GM19035 (cell line): ENCODE results near the gene HMGB2.
A peak's percentile ranks its signal among the peaks of the same experiment; 100 is the strongest.

Experiments used
- ATAC-seq: cut with Tn5 transposase; IDR thresholded peaks from one replicate; pipeline ENCODE4 v1.9.1; 2021; ENCODE audit not compliant: unreplicated experiment

HMGB2 gene

DNA sequence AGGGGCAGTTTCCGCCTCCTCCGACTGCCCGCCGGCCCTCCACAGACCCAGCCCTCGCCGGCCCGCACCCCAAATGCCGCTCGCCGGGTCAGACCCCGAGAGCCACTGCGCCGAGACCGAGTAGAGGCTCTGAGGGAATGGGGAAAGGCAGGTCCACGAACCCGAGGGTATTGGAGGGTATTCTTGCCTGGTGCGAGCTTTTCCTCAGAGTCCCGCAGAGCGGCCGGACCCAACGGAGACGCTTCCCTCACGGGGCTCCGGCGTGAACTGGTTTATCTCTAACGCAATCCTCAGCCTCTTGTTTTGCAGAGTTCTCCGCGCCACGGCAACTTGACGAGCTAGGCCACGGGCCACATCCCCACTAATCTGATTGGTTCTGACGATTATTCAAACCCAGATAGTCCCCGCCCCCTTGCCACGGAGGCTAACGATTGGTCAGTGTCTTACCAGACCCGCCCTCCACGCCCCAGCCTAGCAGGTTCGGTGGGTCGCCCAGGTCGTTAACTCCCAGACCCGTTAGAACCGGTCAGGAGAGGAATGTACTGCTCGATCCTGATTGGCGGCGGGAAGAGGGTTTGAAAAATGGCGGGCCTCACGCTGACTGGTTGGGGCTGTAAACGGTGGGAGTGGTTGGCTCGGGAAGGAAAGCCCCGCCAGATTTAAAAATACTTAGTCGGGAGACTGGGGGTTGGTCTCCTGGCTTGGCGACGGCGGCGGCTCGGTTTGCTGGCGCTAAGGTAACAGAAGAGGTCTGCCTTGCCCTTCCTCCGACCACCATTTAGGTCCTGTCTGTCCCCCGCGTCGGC, at the start of gene HMGB2:
TSS of gene HMGB2 (minus strand) at position 274 of the 806 bp plus-strand sequence. CDS start 709 bp downstream, outside the sequence.
- peak; percentile 91 for ATAC-seq

DNA sequence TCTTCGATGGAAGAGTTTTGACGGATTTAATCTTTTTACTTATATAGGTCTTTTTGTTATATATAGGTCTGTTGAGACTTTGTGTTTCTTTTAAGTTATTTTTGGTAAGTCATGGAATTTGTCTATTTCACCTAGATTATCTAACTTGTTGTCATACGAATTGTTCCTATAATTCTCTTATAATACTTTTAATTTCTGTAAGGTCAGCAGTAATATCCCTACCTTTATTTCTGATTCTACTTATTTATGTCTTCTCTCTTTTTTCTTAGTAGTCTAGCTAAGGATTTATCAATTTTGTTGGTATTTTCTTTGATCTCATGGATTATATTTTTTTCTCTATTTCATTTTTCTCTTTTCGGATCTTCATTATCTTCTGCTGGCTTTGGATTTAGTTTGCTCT, 48.2 kb upstream of the HMGB2 start:
- ATAC-seq = no peak

DNA sequence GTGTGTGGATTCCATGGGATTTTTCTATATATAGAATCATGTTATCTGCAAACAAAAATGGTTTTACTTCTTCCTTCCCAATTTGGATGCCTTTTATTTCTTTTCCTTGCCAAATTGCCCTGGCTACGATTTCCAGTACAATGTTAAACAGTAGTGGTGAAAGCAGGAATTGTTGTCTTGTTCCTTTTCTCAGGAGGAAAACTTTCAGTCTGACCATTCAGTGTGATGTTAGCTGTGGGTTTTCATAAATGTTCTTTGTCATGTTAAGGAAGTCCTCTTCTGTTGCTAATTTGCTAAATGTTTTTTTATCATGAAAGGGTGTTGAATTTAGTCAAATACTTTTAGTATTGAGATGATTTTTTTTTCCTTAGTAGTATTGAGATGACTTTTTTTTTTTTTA, 47.5 kb upstream of the HMGB2 start:
- no peak for ATAC-seq

DNA sequence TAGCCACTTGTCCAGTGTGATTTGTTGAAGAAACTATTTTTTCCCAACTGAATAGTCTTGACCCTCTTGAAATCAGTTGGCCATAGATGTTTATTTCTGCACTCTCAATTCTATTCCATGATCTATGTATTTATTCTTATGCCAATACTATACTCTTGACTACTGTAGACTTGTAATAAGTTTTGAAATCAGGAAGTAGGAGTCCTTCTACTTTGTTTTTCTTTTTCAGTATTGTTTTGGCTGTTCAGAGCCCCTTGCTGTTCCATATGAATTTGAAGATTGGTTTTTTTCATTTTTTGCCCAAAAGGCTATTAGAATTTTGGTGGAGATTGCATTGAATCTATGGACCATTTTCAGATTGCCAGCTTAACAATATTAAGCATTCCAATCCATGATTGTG, 46.8 kb upstream of the HMGB2 start:
- no peak for ATAC-seq

DNA sequence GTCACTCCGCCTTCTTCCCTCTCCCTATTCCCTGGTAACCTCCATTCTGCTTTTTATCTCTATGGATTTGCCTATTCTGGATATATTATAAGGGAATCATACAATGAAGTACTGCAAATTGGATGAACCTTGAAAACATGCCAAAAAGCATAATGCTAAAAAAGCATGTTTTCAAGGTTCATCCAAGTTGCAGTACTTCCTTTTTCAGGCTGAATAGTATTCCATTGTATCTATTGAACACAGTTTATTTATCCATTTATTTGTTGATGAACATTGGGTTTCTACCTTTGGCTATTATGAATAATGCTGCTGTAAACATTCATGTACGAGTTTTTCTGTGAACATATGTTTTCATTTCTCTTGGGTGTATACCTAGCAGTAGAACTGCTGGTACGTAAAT, 45.8 kb upstream of the HMGB2 start:
- no peak for ATAC-seq

DNA sequence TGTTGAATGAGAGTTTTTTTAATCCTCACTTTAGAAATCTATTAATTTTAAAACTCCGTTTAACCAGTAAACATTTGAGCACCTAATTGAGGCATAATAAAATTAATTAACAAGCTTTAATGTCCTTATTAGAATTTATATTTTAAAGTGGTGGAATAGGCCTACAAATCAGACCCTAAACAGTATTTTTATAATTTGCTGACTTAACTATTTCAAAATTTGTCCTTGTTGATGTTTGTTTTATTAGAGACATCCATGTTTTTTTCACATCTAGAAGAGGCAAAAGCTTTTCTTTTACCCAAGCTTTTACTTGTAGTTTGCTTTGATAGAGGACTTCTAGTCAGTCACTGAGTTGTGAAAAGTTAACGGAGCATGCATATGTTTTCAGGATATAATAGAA, 40.4 kb upstream of the HMGB2 start:
- ATAC-seq = no peak

DNA sequence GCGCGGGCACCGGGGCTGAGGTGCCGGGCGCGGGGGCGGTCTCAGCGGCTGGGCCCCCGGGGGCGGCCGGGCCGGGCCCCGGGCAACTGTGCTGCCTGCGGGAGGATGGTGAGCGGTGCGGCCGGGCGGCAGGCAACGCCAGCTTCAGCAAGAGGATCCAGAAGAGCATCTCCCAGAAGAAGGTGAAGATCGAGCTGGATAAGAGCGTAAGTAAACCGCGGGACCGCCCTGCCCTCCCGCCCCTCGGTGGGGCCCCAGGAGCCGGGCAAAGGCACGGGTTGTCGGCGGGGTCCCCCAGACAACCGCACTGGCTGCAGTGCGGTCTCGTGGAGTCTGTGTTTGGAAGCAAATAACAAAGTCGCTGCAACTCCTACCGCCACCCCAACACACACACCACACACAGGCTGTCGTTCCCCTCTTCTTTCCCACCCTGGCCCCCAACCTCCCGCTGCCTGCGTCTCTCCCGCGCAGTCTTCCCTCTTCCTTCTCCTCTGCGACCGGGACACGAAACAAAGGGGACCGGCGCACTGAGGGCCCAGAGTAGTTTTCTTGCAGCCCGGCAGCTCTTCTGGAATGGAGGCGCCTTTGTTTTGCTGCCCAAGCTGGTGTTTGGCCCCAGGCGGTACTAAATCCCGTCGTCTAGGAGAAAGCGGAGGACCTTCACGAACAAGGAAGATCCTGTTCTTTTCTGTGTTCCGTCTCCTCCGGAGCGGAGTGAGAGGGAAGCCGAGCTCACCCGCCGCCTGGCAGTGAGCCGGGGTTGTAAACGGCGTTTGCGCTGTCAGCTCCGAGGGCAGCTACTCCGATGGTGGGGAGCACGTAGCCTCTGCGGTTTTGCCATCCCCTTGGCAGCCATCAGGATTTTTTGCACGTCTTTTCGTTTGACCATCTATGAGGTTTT, 37.4 kb upstream of the HMGB2 start:
- ATAC-seq = peak; percentile 28

DNA sequence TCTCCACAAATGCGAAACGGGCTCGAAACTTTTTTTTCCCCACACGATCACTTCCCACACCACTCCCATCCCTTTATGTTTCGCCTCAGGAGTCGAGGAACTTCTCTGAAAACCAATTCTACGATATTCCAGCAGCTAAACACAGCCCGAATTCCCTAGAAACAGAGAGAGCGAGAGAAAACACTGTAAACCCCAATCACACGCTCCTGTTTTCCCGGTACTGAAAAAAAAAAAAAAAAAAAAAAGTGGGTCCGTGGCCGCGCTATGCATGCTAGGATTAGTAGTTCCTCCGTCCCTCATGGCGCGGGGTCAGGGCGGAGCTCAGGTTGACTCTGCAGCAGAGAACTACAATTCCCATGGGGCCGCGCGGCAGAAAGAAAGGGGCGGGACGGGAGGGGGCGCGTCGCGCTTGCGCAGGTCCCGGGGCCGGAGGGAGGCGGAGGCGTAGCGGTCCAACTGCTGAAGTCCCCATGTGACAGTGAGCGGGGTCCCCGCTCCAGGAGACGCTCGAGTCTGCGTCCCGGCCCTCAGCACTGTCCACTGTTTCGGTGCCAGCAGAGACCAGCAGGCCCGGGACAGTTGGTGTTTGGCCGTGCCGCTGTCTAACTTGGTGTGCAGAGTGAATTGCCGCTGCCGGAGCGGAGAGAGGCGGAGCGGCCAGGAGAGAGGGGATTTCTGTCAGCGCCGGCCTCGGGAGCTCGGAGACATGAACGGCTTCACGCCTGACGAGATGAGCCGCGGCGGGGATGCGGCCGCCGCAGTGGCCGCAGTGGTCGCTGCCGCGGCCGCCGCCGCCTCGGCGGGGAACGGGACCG, 36.5 kb upstream of the HMGB2 start, which contains the start of gene SAP30:
TSS of gene SAP30 (plus strand) at position 478 of the 815 bp plus-strand sequence. CDS start at position 707, 229 bp downstream.
- peak; percentile 70 for ATAC-seq

DNA sequence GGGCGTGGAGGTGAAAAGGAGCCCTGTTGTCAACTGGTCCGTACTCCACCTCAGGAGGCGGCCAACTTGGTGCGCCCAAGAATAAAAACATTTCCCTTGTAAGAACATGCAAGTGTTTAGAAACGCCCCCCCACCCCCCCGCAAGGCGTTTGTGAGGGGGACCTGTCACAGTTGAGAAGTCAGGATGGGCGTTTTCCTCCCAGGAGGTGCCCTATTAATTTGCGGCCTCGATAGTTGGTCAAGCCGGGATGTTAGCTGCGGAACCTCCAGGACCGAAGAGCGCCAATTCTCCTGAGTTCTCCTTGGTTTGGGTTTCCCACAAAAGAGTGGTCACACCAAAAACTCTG, 35.9 kb upstream of the HMGB2 start:
- peak; percentile 3 for ATAC-seq

DNA sequence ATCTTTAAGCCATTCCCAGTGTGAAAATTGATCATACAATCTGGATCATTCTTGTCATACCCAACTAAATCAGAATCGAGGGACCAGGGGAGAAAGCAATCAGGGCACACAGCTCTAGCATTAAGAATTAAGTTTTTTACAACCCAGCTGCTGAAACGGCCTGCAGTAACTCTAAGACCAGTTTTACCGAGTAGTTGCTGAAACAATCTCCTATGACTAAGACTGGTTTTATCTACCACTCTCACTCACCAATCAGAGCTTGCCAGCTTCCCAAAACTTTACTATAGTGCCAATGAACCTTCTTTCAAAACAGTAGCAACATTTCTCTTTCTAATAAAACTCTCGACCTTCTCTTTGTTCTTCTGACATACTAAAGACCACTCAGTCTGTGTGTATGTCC, 33.8 kb upstream of the HMGB2 start:
- no peak for ATAC-seq

DNA sequence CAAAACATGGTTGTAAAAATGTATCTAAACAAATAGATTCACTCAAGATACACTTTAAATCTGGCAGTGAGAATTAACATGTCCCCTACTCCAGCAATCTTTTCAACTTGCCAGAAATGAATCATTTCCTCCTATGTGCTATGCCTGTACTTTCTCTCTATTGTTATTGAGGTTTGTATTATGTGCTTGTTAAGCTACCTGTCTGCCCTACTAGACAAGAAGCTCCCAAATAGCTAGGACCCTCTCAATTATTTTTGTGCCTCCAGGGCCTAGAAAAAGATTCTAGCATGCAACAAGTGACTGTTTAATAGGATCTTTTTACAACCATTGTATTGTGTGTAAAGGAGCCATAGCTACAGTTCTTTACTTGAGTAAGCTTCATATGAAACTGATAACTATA, 33.1 kb upstream of the HMGB2 start:
- no peak for ATAC-seq

DNA sequence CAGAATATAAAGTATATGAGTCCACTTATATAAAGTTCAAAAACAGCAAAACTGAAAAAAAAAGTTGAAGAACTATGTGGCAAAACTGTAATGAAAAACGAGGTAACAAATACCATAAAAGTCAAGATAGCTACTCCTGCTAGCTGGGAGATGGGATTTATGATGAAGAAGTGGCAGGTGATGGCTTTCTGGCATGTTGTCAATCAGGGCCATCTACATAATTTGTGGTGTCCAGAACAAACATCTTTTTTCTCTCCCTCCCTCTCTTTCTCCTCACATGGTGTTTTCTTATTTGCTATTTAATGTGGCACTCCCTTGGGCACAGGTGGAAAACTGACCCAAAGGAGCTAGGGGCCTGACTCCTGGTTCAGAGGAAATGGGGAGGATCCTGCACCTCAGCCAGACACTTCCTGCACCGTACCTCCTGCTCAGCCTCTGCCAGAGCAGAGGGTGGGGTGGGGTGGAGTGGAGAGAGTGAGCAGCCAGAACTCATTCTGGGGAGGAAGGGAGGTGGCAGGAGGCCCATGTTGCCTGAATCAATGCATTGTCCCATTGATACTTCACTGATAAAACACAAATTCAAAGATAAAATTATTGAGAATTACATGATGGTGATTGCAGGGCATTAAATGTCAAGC, 31.3 kb upstream of the HMGB2 start:
- ATAC-seq = no peak

DNA sequence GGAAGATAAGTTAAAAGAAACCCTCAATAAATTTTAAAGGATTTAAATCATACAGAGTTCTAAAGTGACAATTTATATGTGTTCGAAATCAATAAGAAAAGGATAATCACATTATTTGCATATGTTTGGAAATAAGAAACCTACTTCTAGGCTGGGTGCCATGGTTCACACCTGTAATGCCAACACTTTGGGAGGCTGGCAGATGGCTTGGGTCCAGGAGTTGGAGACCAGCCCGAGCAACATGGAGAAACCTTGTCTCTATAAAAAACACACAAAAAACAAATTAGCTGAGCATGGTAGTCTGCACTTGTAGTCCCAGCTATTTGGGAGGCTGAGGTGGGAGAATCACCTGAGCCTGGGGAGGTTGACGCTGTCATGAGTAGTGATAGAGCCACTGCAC, 28.5 kb upstream of the HMGB2 start:
- no peak for ATAC-seq

DNA sequence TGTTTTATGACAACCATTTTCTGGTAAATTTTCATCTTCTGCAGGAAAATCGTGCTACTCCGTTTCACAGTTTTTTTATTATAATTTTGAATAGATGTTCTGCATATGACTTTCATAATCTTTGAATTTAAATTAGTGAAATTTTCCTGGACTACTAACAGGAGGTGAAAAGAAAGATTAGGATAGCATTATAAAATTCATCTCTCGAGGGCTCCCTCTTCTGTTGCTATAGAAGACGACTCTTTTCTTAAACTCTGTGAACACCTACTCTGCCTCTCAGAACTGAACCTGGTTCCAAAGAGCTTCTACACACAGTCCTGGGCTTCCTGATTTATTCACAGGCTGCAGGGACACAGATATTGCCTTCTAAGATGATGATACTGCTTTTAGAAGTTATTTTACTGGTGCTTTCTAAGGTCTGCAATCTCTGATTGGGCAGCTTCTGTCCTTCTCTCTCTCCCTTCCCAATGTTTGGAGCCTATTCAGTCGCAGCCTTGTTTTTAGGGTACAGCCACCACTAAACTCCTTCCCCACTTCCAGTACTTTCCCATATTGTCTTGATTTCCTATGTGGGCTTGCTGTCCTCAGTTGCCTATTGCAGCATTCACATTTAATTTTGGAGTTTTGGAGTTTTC, 26.5 kb upstream of the HMGB2 start:
- ATAC-seq = no peak

DNA sequence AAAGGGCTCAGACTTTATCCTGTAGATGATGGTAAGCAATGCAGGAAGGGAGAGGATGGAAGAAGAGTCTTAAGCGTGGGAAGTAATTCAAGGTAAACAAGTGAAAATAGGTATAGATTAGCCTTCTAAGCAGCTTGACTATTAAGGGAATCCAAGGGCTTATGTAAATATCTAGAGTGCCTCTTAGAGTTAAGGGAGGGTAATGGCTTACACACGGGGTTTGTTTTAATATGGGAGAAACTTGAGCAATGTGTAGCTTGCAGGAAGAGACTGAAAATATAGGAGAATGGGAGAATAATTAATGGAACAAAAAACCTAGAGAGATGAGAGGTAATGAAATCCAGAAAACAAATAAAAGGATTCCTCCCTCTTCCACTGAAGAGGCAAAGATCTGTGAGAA, 23.8 kb upstream of the HMGB2 start:
- no peak for ATAC-seq

DNA sequence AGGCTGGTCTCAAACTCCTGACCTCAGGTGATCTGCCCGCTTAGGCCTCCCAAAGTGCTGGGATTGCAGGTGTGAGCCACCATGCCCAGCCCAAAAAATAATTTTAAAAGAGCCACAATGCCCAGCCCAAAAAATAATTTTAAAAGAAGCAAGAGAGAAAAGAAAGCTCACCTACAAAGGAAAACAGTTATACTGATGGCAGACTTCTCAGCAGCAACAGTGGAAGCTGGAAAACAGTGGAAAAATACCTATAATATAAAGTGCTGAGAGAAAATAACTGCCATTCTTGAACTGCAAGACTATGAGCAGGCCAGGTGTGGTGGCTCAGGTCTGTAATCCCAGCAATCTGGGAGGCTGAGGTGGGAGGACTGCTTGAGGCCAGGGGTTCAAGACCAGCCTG, 13.3 kb upstream of the HMGB2 start:
- ATAC-seq = no peak

DNA sequence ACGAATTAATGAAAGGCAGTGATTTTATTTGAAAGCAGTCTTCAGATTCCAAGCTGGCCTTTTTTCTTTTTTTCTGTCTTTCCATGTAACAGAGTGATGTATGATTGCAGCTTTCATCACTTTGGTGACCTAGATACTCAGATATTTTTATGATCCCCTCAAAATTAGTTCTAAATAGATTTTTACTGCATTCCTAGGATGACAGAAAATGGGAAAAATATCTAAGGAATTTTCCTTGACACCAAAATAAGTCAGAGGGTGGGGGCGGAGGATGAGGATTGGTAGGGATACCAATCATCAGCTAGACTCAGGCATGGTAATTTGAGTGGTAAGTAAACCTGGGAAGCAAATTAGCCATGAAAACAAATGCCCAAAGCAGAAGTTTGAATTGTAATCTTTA, 11.9 kb upstream of the HMGB2 start:
- ATAC-seq = no peak

DNA sequence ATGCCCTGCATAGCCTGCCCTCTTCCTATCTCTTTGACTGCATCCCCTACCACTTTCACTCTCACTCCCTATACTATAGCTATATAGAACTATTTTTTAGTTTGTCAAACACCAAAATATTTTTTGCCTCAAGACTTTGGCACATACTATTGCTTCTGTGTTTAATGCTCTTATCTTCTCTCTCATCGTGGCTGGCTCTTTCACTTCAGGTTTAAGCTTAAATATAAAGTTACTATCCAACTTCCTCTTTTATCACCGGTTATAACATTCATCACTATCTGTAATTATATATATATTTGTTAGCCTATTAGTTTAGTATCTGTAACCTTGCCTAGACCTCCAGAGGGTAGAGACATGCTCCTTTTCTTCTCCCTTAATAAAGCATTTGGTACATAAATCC, 11.5 kb upstream of the HMGB2 start:
- no peak for ATAC-seq

DNA sequence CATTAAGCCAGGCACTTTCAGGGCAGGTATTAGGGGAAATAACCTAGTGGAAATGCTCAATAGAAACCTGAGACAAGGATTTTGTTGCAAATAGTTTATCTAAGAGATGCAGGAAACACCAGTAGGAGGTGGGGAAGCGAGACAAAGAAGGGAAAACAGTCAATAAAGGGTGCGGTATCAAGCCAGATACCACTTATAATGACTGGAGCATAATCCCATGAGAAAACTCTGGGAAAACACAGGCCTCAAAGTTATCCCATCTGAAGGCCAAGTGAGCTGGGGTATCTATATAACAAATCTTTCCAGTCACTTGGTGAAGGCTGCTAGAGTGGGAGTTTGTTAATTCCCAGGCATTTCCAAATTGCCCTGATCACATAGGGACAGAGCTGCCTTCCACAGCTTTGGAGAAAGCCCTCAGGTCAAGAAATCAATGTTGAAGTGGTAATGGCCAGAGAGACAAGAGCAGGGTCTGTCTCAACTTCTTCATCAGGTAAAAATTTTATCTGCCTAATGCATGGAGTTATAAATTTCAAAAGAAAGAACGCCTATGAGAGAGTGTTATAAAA, 9.8 kb upstream of the HMGB2 start:
- no peak for ATAC-seq

DNA sequence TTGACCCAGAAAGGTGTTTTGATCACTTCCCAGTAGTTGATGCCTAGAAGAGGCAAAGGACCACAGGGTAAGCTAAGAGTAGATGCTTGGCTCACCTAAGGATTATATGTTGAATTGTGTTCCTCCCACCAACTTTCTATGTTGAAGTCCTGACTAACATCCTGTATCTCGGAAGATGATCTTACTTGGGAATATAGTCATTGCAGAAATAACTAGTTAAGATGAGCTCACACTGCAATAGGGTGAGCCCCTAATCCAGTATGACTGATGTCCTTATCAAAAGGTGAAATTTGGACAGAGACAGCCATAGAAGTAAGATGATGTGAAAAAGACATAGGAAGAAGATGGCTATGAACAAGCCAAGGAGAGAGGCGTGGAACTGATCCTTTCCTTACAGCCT, 3.3 kb upstream of the HMGB2 start:
- no peak for ATAC-seq
